Globus pallidus (tissue), 1 donor: Measurements from ENCODE around the gene FOXD2.

Experiments
- DNase-seq: peaks from one replicate; pipeline ENCODE4 v3.0.0-alpha.2; 2015; ENCODE audit warnings: low spot score

The FOXD2 gene

GRCh38 chr1:47417170-47418044 is 20.4 kb upstream of the FOXD2 start:
- no peak for DNase-seq

DNA sequence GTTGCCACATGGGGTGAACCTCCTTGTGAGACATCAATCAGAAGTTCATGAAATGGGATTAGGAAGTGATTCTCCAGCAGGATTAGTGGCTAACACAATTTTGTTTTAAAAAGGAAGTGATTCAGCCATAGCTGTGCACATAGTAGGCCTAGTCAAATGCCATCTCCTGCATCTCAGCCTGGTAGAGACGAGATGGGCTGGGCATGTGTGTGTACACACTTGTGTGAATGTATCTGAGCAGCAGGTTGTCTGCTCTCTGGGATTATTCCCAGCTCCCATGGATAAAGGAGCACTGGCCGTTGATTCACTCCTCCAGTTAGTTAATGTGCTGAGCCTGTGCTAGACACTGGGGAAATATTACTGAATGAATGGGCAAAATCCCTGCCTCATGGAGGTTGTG is 19.7 kb upstream of the FOXD2 start:
- no peak for DNase-seq

DNA sequence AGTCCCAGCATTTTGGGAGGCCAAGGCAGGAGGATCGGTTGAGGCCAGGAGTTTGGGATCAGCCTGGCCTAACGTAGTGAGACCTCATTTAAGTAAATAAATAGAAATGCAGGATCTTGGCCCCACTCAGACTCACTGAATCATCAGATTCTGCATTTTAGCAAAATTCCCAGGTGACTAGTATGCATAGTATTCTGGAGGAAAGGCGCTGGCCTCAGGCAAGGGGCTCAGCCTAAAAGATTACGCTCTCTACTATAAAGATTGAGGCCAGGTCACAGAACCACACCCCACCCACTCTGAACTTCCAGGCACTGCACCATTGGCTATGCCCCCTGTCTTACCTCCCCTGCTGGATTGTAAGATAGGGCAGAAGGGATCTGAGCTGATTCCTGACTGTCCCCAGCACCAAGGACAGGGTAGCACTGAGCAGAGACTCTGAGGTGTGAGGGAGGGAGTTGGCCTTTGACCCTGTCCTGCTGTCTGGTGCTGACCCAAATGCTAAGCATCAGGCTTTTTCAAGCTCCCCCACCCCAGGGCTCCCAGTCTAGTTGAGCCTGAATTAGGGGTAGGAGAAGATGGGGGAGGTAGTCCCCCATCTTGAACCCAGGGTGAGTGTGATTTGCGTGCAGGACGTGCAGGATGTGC is 19.0 kb upstream of the FOXD2 start:
- no peak for DNase-seq

DNA sequence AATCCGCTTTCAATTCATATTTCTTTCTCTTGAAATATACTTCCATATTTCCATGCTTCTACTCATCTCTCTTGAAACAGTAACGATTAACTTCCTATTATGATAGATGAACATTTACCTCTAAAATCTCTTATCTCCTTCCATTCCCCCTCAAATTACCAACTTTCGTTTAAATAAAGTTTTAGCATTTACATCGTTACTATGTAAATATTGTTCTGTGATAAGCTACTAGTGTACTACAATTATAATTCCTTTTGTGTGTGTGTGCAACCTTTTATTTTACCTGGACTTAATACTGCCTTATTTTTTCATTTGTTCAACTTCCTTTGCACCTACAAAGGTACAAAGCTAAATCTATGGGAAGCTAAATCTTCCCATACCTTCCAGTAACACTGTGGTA is 17.3 kb upstream of the FOXD2 start:
- DNase-seq, result no peak

GRCh38 chr1:47423872-47424271 is 14.0 kb upstream of the FOXD2 start:
- DNase-seq, result no peak

DNA sequence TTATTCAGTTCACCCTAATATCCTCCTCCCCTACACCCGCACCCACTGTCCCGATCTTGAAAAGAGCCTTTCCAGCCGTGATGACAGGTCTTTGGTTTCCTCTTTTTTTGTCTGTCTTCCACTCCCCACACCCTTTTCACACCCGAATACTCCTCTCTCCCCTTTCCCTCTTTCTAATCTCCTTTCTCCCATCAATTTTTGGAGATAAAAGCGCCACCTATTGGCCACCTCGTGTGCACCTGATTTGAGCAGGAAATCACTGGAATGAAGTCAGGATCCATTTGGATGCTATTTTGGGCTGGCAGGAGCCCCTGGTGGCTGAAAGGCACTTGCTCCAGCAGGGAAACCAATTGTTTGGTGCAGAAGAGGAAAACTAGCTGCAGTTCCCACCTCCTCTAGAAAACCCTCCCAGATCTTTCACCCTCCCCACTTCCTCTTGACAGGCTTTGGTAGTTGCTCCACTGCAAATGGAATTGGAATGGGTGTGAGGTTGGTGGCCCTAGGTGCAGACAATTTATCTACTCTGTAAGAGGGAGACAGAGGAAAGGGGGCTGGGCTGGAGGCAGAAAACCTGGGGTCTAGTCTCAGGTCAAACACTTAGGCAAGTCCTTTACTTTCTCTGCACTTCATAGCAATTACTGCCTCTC is 13.4 kb upstream of the FOXD2 start:
- DNase-seq, result no peak

DNA sequence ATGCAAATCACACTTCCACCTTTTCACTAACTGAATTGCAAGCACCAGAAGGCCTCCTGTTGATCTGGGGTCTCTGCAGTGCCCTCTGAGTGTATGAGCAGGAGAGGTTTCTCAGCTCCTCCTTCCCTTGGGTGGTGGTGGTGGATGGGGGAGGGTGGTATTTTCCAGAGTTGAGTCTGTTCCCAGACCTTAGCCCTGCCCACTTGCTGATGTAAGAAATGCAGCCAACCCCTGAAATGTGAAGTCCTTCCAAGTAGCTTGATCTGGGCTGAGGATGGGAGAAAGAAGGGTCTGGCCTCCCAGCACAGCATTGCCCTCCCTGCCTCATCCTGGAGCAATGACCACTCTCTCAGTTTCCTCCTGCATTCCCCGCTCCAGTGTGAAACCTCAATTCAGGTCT is 6.3 kb upstream of the FOXD2 start:
- no peak for DNase-seq

DNA sequence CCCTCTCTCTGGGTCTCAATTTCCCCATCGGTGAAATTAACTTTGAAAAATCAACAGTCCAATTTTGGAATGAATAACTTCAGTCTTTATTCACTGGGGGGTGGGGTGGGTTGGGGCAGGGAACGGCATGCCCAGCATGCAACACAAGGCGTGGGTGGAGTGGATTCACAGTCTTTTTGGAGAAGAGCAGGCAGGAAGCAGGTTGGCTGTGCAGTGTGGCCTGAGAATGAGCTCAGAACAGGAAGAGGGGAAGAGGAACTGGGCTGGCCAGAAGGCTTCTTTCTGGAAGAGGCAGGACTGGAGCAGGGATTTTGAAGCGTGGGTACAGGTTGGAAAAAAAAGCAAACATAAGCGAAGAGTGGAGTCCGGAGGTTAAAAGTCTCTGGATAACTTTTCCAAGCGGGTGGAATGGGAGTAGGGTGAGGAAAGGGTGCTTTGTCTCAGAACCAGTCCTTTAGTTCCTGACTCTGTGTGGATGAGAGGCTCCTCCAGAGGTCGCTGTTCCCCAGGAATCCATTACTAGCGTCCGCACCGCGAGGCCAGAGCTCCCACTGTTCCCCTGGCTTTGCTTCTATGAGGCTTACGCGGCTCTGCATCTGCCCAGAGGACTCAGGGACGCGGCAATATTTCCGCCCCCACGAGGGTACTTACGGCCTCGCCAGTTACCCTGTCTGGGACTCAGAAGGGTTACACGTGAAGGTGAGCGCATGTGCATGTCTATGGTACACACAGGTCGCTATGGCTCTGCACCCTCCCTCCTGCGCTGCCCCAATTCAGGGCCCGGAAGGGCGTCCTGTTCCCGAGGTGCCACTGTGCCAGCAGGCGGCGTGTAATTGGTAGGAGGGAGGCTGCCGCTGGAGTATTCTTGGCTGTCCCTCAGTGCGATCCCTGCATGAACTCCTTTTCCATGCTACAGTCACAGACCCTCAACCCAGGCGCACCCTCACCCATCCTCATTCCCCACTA is 5.5 kb upstream of the FOXD2 start:
- peak; percentile 66 for DNase-seq

GRCh38 chr1:47433037-47433421 is 4.8 kb upstream of the FOXD2 start:
- DNase-seq, result no peak

DNA sequence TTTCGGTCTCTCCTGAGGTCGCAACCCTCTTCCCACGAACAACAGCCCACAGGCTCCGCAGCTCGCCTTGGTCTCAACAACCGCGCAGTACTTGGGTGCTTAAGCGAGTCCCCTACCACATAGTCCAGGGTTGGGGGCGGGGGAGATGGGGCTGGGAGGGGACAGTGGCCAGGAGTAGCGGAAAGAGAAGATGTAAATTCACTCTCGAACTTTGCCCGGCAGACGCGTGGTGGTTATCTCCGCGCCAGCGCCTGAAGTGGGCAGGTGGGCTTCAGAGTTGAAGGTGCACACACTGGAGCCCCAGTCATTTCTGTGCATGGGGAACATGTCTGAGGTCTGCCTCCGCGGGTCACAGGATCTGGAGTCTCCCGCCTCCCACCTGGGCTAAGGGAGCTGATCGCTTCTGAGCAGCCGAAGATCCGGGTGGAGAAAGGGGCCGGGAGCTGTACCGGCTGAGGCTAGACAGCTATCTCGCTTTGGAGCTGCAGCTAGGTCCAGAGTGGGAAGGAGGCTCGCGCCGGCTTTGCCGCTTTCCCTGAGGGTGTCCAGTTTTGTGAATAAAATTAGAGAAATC is 4.3 kb upstream of the FOXD2 start:
- no peak for DNase-seq

DNA sequence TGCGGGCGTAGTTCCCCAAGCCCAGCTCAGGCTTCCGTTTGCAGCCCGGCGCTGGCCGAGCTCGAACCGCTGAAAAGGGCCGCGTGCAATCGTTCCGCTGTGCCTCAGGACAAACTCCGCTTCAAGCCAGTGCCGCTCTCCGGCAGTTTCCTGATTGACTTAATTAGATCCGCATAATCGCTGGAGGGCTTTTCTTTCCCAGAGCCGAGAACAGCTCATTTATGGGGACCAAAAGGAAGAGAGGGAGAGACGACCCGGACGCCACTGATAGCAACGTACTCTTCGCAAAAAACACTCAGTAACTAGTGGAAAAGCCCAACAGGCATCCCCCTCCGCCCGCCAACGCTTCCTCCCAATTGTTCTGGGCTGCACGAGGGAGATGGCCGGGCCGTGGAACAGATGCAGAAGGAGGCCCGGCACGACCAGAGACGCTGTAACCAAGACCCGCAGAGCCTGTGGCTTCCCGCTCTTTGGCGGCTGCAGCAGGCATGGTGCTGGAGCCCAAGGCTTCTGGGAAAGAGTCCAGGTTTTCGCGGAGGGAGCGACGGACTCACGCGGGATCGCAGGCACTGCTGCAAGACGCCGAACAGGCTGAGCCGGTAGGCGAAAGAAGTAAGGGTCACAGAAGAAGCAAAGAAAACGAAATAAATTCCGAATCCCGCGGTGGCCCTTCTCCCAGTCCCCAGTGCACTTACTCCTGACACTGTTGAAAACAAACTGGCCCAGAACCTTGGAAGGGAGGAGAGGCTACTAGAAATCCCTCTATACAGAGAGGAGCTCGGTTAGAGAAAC is 3.6 kb upstream of the FOXD2 start:
- peak; percentile 45 for DNase-seq

GRCh38 chr1:47435506-47436303 is 2.1 kb upstream of the FOXD2 start:
- DNase-seq, result no peak

- no peak for DNase-seq
Measured at GRCh38 chr1:47436304-47436978, 1.4 kb upstream of the FOXD2 start.

DNA sequence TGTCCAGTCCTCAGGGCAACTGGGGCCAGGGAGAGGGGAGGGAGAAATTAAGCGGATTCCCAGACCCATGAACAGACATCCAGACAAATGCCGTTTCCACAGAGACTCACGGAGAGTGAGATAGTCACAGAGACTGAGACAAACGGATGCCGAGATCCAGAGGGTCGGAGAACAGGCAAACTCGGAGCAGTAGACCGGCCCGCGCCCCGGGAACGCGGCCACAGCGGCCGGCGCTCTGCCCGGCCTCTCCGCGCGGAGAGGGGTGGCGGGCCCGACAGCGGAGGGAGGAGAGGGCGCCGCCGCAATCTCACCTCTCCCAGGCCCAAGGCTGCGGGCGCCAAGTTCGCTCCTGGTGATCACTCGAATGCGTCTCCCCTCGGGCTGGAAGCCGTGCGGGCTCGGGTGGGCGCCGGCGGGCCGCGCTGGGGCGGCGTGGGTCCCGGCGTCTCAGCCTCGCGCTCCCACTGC is 831 bp upstream of the FOXD2 start:
- no peak for DNase-seq

DNA sequence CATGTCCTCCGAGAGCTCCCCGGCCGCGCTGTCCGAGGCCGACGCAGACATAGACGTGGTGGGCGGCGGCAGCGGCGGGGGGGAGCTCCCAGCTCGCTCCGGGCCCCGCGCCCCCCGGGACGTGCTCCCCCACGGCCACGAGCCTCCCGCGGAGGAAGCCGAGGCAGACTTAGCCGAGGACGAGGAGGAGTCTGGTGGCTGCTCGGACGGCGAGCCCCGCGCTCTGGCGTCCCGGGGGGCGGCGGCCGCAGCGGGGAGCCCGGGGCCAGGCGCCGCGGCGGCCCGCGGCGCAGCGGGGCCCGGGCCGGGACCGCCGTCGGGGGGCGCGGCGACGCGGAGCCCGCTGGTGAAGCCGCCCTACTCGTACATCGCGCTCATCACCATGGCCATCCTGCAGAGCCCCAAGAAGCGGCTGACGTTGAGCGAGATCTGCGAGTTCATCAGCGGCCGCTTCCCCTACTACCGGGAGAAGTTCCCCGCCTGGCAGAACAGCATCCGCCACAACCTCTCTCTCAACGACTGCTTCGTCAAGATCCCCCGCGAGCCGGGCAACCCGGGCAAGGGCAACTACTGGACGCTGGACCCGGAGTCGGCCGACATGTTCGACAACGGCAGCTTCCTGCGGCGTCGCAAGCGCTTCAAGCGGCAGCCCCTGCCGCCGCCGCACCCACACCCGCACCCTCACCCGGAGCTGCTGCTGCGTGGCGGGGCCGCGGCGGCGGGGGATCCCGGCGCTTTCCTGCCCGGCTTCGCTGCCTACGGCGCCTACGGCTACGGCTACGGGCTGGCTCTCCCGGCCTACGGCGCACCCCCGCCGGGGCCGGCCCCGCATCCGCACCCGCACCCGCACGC is 547 bp downstream of the FOXD2 start:
- DNase-seq, result no peak

GRCh38 chr1:47439017-47439818 is 1.4 kb downstream of the FOXD2 start:
- no peak for DNase-seq

DNA sequence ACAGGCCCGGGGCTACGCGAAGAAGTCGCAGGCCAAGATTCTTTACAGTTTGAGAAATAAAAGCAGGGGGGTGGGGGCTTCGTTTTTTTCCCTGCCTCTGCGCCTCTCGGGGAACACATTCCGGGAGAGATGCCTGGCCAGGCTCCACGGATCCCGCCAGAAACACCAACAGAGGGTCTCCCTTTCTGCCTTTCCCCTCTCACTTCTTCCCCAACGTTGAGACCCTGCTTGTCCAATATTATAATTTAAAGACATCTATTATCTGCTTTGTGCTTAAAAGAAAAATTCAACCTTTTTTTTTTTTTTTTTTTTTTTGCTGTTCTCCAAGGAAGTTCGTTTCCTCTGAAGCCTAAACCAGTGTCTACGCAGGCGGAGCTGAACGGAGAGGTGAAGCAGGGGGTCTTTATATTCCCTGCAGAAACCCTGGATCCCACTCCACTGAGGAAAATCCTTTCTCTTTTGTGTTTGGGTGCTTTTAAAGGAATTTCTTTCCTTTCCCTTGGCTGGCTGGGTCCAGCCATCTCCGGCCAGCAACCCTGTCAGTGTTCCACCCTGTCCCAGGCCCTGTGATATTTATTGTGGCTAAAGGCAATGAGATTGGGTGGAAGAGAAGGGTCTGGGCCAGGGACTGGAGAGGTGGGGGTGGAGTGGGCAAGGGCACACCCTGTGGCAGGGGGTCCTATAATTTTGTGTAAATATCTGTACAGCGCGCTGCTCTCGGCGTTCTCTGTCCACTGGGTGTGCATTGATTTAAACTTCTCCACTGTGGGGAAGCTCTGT is 2.2 kb downstream of the FOXD2 start:
- no peak for DNase-seq
